Activated CD8-positive, alpha-beta memory T cell treated with anti-CD3 and anti-CD28 coated beads for 4 hours (primary cell): Measurements from ENCODE around the gene GNB1.
A peak's percentile ranks its signal among the peaks of the same experiment; 100 is the strongest.
"Not testable (repeated sequence)": the region's sequence is repeated elsewhere in the genome, so short reads cannot be mapped to it uniquely, and the experiment has no call there.

Source experiments
- DNase-seq, 2 donors: peaks; one replicate each; pipeline ENCODE4 v3.0.0-alpha.2; 2020; ENCODE audit warnings: low read depth in 2 of 2

The GNB1 gene

GRCh38 chr1:1890506-1891348 is at the start of gene GNB1:
Gene GNB1, minus strand, starts transcription at chr1:1891087. Its CDS starts 65,634 bp downstream, at chr1:1825453.
- peak; percentile 72 to 75 for DNase-seq

GRCh38 chr1:1940123-1940425 is 49.2 kb upstream of the GNB1 start:
- DNase-seq = no peak

- DNase-seq = no peak
Measured at GRCh38 chr1:1939296-1940122, 48.6 kb upstream of the GNB1 start.

GRCh38 chr1:1938613-1939295 is 47.9 kb upstream of the GNB1 start:
- no peak for DNase-seq

GRCh38 chr1:1938276-1938573 is 47.3 kb upstream of the GNB1 start:
- no peak for DNase-seq

- no peak for DNase-seq
Measured at GRCh38 chr1:1937549-1938275, 46.8 kb upstream of the GNB1 start.

- DNase-seq = no peak
Measured at GRCh38 chr1:1937061-1937460, 46.2 kb upstream of the GNB1 start.

- not testable (repeated sequence) for DNase-seq
Measured at GRCh38 chr1:1934848-1935247, 44.0 kb upstream of the GNB1 start.

GRCh38 chr1:1929639-1930545 is 39.0 kb upstream of the GNB1 start:
- no peak for DNase-seq

GRCh38 chr1:1929102-1929638 is 38.3 kb upstream of the GNB1 start:
- no peak for DNase-seq

GRCh38 chr1:1928231-1929101 is 37.6 kb upstream of the GNB1 start:
- no peak for DNase-seq

GRCh38 chr1:1927751-1928150 is 36.9 kb upstream of the GNB1 start:
- no peak for DNase-seq

GRCh38 chr1:1926886-1927660 is 36.2 kb upstream of the GNB1 start:
- no peak for DNase-seq

GRCh38 chr1:1926346-1926811 is 35.5 kb upstream of the GNB1 start:
- DNase-seq = no peak

- no peak for DNase-seq
Measured at GRCh38 chr1:1925437-1926345, 34.8 kb upstream of the GNB1 start.

- DNase-seq = no peak
Measured at GRCh38 chr1:1924849-1925248, 34.0 kb upstream of the GNB1 start.

- no peak for DNase-seq
Measured at GRCh38 chr1:1924386-1924785, 33.5 kb upstream of the GNB1 start.
